Left renal cortex interstitium (tissue), 4 donors: Measurements from ENCODE around the gene HMGN3. TPM values are rescaled to one million over a fixed set of nuclear protein-coding genes. Genes with fewer than 3 reads are reported as not detected.

Source experiments
- DNase-seq, 4 donors: peaks; one replicate each; pipeline ENCODE4 v3.0.0-alpha.2; 2013; ENCODE audit warnings: low read depth in 4 of 4, low spot score in 2 of 4, missing footprints in 1 of 4
- polyA plus RNA-seq, 4 donors: library from polyadenylated mRNA; unstranded; fragments of 120-200 nt; gene quantifications; one replicate each; pipeline ENCODE4 v1.2.1, GENCODE V29; 2013; ENCODE audit not compliant: insufficient read length in 4 of 4

Gene HMGN3
- polyA plus RNA-seq, 4 donors = 281 to 380 (median 315) TPM

DNA sequence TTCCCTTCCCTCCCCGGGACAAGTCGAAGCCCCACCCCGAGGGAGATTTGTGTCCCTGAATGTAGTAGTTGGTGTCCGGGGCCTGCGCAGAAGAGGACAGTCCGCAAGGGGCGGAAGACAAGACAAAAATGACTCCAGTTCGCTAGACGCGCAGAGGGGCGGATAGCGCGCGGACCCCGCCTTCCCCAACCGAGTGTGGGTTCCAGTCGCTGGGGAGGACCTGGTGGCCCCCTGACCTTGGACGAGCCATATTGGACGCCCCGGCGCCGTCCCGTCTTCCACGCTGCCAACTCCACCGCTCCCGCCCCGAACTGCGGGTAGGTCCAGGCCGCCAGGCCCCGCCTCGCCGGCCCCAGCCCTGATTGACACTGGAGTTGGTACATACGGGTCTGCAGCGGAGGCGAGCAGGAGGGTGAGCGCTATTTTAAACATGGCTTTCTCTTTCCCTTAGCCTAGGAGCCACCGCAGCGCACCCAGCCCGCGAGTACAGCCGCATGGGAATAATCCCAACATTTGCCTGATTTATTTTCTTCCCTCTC is 802 bp downstream of the HMGN3 start:
- peak; percentile 47 to 79 (median 66) for DNase-seq

GRCh38 chr6:79232696-79233462 is 1.6 kb downstream of the HMGN3 start:
- no peak for DNase-seq

GRCh38 chr6:79231666-79232065 is 2.8 kb downstream of the HMGN3 start:
- DNase-seq = no peak

- no peak for DNase-seq
These were observed 3.4 kb downstream of the HMGN3 start for GRCh38 chr6:79231101-79231500.

DNA sequence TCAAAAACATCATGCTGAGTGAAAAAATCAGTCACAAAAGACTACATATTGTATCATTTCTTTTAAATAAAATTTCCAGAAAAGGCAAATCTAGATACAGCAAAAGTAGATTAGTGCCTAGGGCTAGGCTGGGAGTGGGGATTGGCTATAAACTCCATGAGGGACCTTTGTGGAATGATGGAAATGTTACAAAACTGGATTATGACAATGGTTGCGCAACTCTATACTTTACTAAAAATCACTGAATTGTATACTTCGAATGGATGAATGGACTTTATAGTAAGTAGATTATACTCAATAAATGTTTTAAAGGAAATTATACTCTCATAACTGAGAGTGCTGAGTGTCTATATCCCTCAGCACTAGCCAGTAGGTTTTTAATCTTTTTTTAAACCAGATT is 4.3 kb downstream of the HMGN3 start:
- no peak for DNase-seq

- no peak for DNase-seq
These were observed 7.0 kb downstream of the HMGN3 start for GRCh38 chr6:79227445-79227844.

GRCh38 chr6:79226660-79227059 is 7.8 kb downstream of the HMGN3 start:
- no peak for DNase-seq

DNA sequence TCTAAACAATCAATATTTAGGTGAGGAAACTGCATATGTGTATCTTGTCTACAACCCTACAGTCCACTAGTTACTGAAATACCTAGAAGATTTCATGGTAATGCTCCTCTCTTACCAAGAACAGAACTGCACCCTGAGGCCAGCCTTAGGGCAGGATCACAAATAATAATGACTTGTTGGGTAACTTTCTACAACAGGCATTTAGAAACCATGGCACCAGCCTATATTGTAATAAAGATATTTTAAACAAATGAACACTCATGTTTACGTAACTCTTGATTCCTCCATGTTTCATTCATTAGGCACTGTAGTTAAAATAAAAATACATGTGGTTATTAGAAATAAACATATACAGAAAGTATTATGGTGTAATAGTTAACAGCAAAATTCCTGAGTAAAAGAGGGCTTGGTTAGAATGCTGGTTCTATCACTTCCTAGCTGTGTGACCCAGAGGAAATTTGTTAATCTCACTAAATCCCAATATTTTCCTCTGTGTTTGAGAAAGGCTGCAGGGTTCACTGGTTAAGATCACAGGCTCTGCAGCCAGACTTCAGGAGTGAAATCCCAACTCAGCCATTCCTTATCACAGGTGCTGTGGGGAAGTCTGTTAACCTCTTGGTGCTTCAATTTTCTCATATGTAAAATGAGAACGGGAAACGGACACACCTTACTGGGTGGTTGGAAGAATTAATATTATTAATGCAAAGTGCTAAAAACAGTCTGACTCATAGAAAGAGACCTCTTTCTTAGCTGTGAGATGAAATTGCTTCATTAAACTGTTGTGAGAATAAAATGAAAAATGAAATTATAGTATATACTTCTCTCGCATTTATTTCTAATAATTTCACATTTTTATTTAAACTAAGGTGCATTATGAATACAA is 8.5 kb downstream of the HMGN3 start:
- no peak for DNase-seq

DNA sequence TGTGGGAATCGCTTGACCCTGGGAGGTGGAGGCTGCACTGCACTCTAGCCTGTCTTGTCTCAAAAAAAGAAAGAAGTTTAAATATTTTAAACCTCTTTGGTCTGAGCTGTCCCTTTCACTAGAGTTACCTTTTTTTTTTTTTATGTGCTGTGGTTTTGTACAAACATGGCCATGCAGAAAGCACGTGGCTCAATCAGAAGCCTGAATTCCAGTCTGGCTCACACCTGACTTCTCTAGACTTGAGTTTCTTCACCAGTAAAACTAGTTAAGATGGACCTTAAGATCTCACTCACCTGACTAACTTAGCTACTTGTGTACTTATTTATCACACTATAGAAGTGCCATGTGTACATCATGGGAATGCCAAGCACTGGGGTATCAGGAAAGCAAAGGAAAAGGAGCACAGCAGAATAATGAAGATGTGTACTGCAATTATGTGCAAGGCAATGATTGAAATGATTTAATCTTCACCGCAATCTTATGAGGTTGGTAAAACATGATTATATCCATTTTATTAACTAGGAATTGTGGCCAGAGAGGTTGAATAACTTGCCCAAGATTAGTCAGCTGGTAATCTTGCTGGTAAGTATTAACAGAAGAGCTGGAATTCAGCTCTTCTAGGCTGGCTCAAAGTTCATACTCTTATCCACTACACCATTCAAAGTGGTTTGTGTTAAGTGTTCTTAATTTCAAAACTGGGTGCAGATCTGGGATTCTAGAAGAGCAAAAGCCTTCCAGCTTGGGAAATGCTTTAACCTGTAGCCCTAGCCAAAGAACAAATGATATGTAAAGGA is 10.7 kb downstream of the HMGN3 start:
- DNase-seq = no peak

GRCh38 chr6:79215213-79215824 is 19.2 kb downstream of the HMGN3 start:
- no peak for DNase-seq

- no peak for DNase-seq
These were observed 21.6 kb downstream of the HMGN3 start for GRCh38 chr6:79212859-79213258.

GRCh38 chr6:79208816-79209215 is 25.7 kb downstream of the HMGN3 start:
- DNase-seq = no peak

DNA sequence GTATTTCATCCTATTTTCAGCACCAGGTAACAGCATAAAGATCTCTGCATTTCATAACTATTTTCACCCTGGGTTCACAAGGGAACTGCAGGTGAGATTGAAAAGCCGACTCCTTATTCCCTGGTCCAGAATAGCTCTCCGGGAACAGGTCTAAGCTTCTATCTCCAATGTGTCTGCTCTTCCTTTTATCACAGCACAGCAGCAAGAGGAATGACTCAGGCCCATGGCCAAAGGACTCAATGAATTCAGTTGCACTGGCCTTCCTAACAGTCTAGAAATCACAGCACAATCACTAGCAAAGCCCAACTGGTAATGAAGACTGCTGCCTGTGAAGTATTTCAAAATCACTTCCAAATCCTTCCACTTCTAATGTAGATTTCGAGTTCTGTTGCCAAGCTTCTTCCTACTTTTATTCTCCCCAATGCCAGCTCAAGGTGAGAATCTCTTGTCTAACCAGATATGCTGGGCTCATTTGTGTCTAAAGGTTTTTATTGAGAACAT is 30.7 kb downstream of the HMGN3 start:
- DNase-seq = no peak

- DNase-seq = no peak
These were observed 31.9 kb downstream of the HMGN3 start for GRCh38 chr6:79202556-79202955.

DNA sequence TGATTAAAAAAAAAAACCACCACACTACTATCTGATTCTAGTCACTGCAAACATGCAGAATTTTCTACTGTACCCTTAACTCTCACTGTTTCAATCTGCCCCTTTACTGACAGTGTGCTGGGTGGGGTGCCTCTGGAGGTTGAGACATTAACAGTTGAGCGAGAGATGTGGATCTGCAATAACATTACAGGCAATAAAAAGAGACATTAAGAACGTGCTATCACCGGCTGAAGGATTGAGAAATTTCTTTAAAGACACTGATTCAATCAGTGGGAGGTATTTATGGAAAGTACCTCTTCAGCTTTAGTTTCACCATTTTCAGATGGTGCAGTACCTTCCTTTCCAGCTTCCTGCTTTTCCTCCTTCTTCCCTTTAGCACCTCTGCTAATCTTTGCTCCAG is 32.5 kb downstream of the HMGN3 start:
- DNase-seq = no peak

DNA sequence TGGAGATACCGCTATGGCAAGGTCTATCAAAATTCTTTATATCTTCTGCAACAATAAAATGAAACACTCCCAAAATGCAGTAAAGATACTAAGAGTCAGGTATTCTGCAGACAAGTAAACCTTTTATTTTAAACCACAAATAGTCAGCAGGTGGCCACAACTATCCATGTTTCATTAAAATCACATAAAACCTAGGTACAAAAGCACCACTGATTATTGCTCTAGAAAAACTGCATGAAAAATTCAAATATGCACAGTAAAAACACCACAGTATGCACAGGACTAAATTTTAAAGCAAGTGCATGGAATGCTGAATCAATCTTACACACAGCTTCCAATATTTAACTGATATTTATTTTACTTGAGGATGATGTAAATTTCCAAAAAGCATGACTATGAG is 33.3 kb downstream of the HMGN3 start:
- no peak for DNase-seq

- no peak for DNase-seq
These were observed 37.6 kb downstream of the HMGN3 start for GRCh38 chr6:79196912-79197311.

DNA sequence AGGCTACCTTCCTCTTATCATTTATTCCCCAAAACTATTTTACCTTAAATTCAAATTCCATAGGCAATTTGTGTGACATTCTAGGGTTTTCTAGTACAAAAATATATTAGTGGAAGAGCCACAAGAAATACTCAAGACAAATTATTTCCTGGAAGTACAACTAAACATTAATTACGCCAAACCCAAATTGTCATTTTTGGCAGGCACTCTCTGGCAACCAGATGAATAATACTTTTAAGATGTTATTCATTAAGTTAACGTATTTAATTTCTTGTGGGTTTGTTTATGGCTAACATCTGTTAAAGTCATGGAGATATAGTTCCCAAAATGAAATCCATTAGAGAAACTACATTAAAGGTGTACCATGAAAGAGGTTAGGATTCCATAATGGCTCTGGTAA is 40.5 kb downstream of the HMGN3 start:
- DNase-seq = no peak

GRCh38 chr6:79189760-79190350 is 44.6 kb downstream of the HMGN3 start:
- DNase-seq = no peak
